ENCODE data around the gene HADH. TPM values are rescaled to one million over a fixed set of nuclear protein-coding genes. Genes with fewer than 3 reads are reported as not detected.
"Not testable (repeated sequence)": the region's sequence is repeated elsewhere in the genome, so short reads cannot be mapped to it uniquely, and the experiment has no call there.

HADH gene
- polyA plus RNA-seq, 4 donors, result 64.3 to 106 (median 93.9) TPM

- no peak for DNase-seq (ENCODE audit: low read depth in 4 of 4, low spot score in 3 of 4)
Measured at GRCh38 chr4:107993969-107994368, 4.3 kb downstream of the HADH start.

DNA sequence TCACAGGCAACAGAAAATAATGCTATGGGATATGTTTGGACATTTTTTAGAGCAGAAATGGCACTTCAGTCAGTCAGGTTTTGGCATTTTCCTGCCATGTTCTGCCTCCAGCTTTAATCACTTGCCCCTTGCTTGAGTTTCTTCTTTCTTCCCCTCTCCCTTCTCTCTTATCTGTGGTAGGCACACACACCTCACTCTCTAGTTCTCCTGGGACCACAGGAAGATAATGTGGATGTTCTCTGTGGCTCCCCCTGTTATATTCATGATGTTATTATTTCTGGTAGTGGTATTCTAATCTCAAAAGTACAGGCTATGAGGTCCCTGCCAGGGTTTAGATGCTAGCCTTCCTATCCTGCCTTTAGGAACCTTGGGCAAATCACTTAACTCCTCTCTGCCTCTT lies 5.2 kb downstream of the HADH start:
- DNase-seq (ENCODE audit: low read depth in 4 of 4, low spot score in 3 of 4), result no peak

DNA sequence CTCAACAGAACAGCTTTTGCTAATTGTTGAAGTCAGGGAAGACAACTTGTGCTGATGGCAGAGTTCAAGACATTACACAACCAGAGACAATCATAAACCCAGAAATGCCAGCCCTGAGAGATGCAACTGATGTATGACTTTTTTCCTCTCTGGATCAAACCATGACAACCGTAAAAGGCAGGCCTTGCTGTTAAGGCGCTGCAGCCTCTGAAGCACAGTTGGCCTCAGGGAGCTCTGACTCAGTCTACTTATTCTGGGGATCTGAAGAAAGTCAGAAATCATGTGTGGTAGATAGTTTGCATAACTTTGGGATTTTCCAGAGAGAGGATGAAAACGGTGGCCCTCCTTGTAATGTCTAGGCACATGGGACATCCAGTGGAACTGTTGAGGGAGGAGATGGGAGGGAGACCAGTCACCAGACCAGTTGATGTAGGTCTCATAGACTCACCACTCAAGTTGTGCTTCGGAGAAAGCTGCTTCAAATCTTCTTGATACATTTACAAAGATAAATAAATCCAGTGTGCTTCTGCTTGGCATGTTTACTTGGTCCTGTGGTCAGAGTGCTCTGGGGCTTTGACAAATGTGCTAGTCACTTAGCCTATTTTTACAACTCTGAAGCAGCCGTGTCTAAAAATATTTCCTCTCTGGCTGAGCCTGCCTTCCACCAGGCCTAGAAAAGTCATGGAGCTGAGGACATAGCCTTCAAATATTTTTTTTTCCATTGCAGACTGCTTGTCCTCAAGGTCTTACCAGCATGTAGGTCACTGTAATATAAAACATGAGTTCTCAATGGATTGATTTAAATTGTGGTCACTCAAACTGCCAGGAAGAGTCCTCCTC lies 7.5 kb downstream of the HADH start:
- no peak for DNase-seq (ENCODE audit: low read depth in 4 of 4, low spot score in 3 of 4)

GRCh38 chr4:107997794-107998193 lies 8.1 kb downstream of the HADH start:
- DNase-seq (ENCODE audit: low read depth in 4 of 4, low spot score in 3 of 4), result no peak

DNA sequence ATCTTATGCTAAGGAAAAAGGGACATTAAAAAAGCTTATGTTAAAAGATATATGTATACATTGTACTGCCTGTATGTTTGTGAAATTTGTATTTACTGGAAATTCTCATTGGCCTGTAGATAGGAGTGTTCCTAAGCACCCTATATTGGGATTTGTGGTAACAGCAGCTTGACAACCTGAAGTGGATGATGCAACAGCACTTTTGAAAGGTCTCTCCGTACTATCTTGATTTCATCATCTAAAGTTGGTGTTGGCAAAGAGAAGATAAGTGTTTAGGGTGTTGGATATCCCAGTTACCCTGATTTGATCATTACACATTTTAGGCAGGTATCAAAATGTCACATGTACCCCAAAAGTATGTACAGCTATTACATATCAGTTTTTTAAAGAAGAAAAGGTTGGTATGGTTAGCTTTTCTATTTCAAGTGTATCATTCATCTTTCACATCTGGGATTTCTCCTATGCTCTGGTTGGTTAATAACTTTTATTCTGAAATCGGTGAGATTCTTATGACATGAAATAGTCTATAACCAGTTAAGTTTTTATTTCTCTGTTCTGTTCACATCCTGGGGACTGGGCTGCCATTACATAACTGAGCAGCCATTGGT lies 10.3 kb downstream of the HADH start:
- no peak for DNase-seq (ENCODE audit: low read depth in 4 of 4, low spot score in 3 of 4)

- no peak for DNase-seq (ENCODE audit: low read depth in 4 of 4, low spot score in 3 of 4)
Measured at GRCh38 chr4:108001540-108002135, 11.9 kb downstream of the HADH start.

GRCh38 chr4:108003982-108004515 lies 14.4 kb downstream of the HADH start:
- DNase-seq (ENCODE audit: low read depth in 4 of 4, low spot score in 3 of 4), result no peak

- DNase-seq (ENCODE audit: low read depth in 4 of 4, low spot score in 3 of 4), result no peak
Measured at GRCh38 chr4:108004646-108005045, 15.0 kb downstream of the HADH start.

DNA sequence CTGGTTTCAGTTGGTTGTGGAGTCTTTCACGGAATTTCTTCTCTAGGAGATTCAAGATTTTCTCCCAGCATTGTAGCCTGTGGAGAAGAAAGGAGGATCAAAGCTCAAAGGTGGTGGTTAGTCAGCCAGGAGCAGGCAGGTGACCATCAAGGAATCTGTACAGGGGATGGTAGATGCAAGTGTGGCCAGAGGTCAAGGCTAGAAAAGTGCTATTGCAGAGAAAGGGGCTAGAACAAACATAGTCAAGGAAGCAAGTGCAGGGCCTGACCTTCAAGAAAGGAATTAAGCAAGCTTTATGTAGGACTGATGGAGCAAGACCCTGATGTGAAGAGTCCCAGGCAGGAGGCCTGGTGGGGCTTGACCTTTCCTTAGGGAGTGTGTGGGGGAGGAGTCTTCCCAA lies 16.1 kb downstream of the HADH start:
- no peak for DNase-seq (ENCODE audit: low read depth in 4 of 4, low spot score in 3 of 4)

- DNase-seq (ENCODE audit: low read depth in 4 of 4, low spot score in 3 of 4), result no peak
Measured at GRCh38 chr4:108006361-108006760, 16.7 kb downstream of the HADH start.

GRCh38 chr4:108007984-108008383 lies 18.3 kb downstream of the HADH start:
- DNase-seq (ENCODE audit: low read depth in 4 of 4, low spot score in 3 of 4), result no peak

DNA sequence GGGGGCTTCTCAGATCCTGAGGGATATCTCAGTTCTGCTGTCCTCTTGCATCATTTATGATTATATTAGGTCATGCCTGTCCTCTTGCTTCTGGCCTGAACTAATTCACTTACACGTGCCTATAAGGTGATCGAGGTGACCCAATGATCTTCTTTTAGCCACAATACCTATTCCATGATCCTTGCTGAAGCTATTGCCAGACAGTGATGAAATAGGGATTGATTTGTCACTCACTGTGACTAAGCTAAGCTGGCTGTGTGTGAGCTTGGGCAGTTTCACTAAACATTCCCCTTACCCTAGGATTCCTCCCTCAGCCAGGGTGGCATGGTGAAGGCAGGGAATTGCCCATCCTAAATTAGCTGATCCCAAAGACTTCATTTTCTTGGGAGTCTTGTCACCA lies 19.0 kb downstream of the HADH start:
- DNase-seq (ENCODE audit: low read depth in 4 of 4, low spot score in 3 of 4), result no peak

DNA sequence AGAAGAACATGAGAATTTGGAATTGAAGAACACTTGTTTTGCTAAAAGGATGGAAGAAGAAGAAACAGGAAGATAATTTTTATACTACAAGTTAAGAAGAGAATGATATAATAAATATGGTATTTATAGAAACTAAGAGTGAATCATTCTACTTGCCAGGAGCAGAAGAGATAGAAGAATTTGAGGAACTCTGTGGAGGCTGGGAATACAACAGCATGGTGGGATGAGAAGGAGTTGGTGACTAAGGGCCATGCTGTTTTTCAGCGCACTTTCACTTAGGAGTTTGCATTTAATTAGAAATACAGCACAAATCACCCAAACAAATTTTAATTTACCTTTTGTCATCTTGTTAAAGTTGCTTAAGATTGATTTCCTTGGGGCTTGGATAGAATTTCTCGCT lies 20.5 kb downstream of the HADH start:
- DNase-seq (ENCODE audit: low read depth in 4 of 4, low spot score in 3 of 4), result no peak

GRCh38 chr4:108012382-108012781 lies 22.7 kb downstream of the HADH start:
- DNase-seq (ENCODE audit: low read depth in 4 of 4, low spot score in 3 of 4), result not testable (repeated sequence)

GRCh38 chr4:108013327-108013726 lies 23.6 kb downstream of the HADH start:
- no peak for DNase-seq (ENCODE audit: low read depth in 4 of 4, low spot score in 3 of 4)

GRCh38 chr4:108013955-108014354 lies 24.3 kb downstream of the HADH start:
- no peak for DNase-seq (ENCODE audit: low read depth in 4 of 4, low spot score in 3 of 4)

GRCh38 chr4:108018040-108018883 lies 28.6 kb downstream of the HADH start:
- DNase-seq (ENCODE audit: low read depth in 4 of 4, low spot score in 3 of 4), result peak in 3 of 4 donors; percentile 59 to 68 (median 60)

- no peak for DNase-seq (ENCODE audit: low read depth in 4 of 4, low spot score in 3 of 4)
Measured at GRCh38 chr4:108018884-108019187, 29.1 kb downstream of the HADH start.

GRCh38 chr4:108024085-108024877 lies 34.6 kb downstream of the HADH start:
- DNase-seq (ENCODE audit: low read depth in 4 of 4, low spot score in 3 of 4), result no peak

- DNase-seq (ENCODE audit: low read depth in 4 of 4, low spot score in 3 of 4), result no peak
Measured at GRCh38 chr4:108024878-108025165, 35.1 kb downstream of the HADH start.
